GM12874 (cell line): ENCODE measurements around the gene CACNA1B.

Experiments
- TF ChIP-seq, protein P1 (sequence below): IDR thresholded peaks from 2 replicates; pipeline ENCODE4 v1.5.1; 2011; ENCODE audit warnings: low read depth, mild to moderate bottlenecking, control low read depth, low read length, moderate library complexity; ENCODE audit not compliant: insufficient read depth

CACNA1B gene

DNA sequence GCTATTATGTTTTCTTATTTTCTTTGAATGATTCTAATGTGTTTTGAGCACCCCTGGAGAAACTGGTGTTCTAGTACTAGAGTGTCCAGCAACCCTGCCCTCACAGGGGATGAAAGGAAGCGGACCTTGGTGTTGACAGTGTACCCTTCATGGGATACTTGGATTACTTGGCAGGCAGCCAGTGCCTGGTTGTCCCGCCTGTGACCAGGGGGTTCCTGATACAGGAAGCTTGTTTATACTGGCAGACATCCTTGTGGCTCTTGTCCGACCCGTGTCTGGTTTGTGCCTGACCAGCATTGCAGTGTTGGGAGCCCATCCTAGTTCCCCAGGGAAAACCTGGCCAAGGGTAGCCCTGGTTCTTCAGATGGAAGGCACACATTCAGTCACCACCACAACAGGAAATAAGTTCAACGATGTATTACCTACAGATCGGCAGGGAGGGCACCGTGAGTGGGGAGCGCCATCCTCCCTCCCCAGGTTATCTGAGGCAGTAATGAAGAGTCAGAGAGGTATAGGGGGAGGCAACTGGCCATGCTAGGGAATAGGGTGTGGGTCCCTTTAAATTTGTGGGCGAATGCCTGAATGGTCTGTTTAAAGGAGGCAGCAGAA is 47.3 kb downstream of the CACNA1B start:
- TF ChIP-seq, protein P1, sequence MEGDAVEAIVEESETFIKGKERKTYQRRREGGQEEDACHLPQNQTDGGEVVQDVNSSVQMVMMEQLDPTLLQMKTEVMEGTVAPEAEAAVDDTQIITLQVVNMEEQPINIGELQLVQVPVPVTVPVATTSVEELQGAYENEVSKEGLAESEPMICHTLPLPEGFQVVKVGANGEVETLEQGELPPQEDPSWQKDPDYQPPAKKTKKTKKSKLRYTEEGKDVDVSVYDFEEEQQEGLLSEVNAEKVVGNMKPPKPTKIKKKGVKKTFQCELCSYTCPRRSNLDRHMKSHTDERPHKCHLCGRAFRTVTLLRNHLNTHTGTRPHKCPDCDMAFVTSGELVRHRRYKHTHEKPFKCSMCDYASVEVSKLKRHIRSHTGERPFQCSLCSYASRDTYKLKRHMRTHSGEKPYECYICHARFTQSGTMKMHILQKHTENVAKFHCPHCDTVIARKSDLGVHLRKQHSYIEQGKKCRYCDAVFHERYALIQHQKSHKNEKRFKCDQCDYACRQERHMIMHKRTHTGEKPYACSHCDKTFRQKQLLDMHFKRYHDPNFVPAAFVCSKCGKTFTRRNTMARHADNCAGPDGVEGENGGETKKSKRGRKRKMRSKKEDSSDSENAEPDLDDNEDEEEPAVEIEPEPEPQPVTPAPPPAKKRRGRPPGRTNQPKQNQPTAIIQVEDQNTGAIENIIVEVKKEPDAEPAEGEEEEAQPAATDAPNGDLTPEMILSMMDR = no peak

GRCh38 chr9:137943655-137944054 is 66.1 kb downstream of the CACNA1B start:
- TF ChIP-seq, protein P1 = no peak

GRCh38 chr9:137945581-137945980 is 68.0 kb downstream of the CACNA1B start:
- TF ChIP-seq, protein P1 = no peak

GRCh38 chr9:137946993-137947392 is 69.4 kb downstream of the CACNA1B start:
- TF ChIP-seq, protein P1 = no peak

DNA sequence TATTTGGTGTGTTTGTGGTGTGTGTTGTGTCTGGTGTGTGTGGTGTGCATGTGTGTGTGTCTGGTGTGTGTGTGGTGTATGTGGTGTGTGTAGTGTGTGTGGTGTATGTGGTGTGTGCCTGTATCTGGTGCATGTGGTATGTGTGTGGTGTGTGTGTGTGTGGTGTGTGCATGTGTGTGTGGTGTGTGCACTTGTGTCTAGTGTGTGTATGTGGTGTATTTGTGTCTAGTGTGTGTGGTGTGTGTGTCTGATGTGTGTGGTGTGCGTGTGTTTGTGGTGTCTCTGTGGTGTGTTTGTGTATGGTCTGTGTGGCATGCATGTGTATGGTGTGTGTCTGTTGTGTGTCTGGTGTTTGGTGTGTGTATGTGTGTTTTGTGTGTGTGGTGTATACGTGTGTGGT is 71.1 kb downstream of the CACNA1B start:
- TF ChIP-seq, protein P1 = no peak

DNA sequence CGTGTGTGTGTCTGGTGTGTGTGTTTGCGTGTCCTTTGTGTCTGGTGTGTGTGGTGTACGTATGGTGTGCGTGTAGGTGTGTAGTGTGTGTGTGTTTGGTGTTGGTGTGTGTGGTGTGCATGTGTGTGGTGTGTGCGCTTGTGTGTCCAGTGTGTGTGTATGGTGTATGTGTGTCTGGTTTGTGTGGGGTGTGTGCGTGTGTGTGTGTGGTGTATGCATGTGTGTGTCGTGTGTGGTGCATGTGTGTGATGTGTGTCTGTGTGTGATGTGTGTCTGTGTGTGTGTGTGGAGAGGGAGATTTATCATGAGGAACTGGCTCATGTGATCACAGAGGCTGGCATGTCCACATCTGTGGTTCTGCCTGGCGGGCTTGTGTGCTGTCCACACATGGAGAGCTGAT is 71.7 kb downstream of the CACNA1B start:
- TF ChIP-seq, protein P1 = no peak

DNA sequence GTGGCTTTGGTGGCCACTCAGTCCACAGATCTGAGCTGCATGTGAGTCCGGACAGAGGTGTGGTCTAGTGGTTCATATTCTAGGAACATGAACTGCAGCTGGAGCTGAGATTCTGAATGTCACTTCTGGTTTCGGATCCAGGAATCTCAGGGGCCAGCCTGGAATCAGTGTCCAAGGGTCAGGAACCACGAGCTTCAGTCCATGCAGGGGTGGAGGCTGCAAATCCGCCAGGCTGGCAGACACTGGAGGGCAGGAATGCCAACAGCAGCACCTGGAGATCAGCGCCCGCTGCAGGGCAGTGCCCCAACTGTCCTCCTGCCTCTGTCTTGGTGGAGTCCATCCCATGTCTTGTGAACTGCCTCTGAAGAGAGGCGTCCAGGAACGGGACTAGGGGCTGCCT is 73.5 kb downstream of the CACNA1B start:
- TF ChIP-seq, protein P1 = no peak
